ENCODE data around the gene GCSAM.

- TF ChIP-seq, protein P1, sequence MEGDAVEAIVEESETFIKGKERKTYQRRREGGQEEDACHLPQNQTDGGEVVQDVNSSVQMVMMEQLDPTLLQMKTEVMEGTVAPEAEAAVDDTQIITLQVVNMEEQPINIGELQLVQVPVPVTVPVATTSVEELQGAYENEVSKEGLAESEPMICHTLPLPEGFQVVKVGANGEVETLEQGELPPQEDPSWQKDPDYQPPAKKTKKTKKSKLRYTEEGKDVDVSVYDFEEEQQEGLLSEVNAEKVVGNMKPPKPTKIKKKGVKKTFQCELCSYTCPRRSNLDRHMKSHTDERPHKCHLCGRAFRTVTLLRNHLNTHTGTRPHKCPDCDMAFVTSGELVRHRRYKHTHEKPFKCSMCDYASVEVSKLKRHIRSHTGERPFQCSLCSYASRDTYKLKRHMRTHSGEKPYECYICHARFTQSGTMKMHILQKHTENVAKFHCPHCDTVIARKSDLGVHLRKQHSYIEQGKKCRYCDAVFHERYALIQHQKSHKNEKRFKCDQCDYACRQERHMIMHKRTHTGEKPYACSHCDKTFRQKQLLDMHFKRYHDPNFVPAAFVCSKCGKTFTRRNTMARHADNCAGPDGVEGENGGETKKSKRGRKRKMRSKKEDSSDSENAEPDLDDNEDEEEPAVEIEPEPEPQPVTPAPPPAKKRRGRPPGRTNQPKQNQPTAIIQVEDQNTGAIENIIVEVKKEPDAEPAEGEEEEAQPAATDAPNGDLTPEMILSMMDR (IDR thresholded peaks at IDR 0.05): no peak
- no peak for TF ChIP-seq POLR2AphosphoS5 (IDR thresholded peaks at IDR 0.05)
These were observed 47.3 kb downstream of the GCSAM start for GRCh38 chr3:112085735-112086075.
